Measurements from ENCODE around the gene PSPC1. TPM values are rescaled to one million over a fixed set of nuclear protein-coding genes. Genes with fewer than 3 reads are reported as not detected.

Gene PSPC1
- total RNA-seq, 2 donors from 2014 or later: 24.6 to 28.3 TPM

GRCh38 chr13:19767966-19768365, 14.8 kb downstream of the PSPC1 start:
- TF ChIP-seq CTCF (IDR thresholded peaks at IDR 0.05): no peak
- Histone ChIP-seq H3K36me3 (peaks cover 28% of the 10 kb centered on the region), H3K27me3 (no peaks in the 10 kb centered on the region), H3K9me3 (no peaks in the 10 kb centered on the region), H3K4me3 (no peak overlapping the region), H3K4me1 (peaks cover 0 to 6% of the 10 kb centered on the region in 2 donors), H3K27ac (no peak overlapping the region)
- no peak for DNase-seq (ENCODE audit: low spot score)

GRCh38 chr13:19766591-19766990, 16.2 kb downstream of the PSPC1 start:
- no peaks in the 10 kb centered on the region for H3K27me3 ChIP-seq
- no peak for TF ChIP-seq CTCF (IDR thresholded peaks at IDR 0.05)
- H3K27ac ChIP-seq: no peak overlapping the region
- peaks cover 20% of the 10 kb centered on the region for H3K36me3 ChIP-seq
- peaks cover 0 to 11% of the 10 kb centered on the region in 2 donors for H3K4me1 ChIP-seq
- no peak overlapping the region for H3K4me3 ChIP-seq
- DNase-seq (ENCODE audit: low spot score): no peak
- no peaks in the 10 kb centered on the region for H3K9me3 ChIP-seq

DNA sequence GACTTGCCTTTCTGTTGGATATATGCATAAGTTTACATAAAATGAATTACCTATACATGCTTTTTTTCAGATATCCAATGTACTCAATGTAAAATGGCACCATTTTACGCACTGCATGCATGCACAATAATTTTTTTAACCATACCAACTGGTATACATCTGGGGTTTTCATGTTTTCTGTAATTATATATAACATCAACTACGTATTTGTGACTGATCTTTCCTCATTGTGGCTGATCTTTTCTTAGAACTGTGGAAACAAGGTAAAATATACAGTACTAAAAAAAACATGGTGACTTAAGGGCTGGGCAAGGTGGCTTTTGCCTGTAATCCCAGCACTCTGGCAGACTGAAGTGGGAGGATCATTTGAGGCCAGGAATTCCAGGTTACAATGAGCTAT, 18.5 kb downstream of the PSPC1 start:
- no peak for DNase-seq (ENCODE audit: low spot score)
- Histone ChIP-seq H3K27me3 (no peaks in the 10 kb centered on the region), H3K27ac (no peak overlapping the region), H3K4me3 (no peak overlapping the region), H3K4me1 (peaks cover 0 to 11% of the 10 kb centered on the region in 2 donors), H3K9me3 (no peaks in the 10 kb centered on the region), H3K36me3 (peaks cover 5% of the 10 kb centered on the region)
- no peak for TF ChIP-seq CTCF (IDR thresholded peaks at IDR 0.05)

DNA sequence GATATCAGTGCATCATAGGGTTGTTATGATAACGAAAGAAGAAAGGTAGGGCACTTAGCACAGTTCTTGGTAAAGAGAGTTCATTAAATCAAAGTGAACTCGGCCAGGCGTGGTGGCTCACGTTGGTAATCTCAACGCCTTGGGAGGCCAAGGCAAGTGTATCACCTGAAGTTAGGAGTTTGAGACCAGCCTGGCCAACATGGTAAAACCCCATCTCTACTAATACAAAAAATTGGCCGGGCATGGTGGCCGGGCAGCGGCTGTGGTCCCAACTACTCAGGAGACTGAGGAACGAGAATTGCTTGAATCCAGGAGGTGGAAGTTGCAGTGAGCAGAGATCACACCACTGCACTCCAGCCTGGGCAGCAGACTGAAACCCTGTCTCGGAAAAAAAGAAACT, 19.1 kb downstream of the PSPC1 start:
- H3K9me3 ChIP-seq: no peaks in the 10 kb centered on the region
- DNase-seq (ENCODE audit: low spot score): no peak
- H3K4me1 ChIP-seq: peaks cover 0 to 11% of the 10 kb centered on the region in 2 donors
- H3K27ac ChIP-seq: no peak overlapping the region
- H3K4me3 ChIP-seq: no peak overlapping the region
- peaks cover 5% of the 10 kb centered on the region for H3K36me3 ChIP-seq
- TF ChIP-seq CTCF (IDR thresholded peaks at IDR 0.05): no peak
- no peaks in the 10 kb centered on the region for H3K27me3 ChIP-seq

GRCh38 chr13:19759669-19760068, 23.1 kb downstream of the PSPC1 start:
- H3K9me3 ChIP-seq: no peaks in the 10 kb centered on the region
- no peak overlapping the region for H3K4me3 ChIP-seq
- H3K4me1 ChIP-seq: peaks cover 0 to 4% of the 10 kb centered on the region in 2 donors
- H3K27me3 ChIP-seq: no peaks in the 10 kb centered on the region
- H3K27ac ChIP-seq: no peak overlapping the region
- H3K36me3 ChIP-seq: peaks cover 17% of the 10 kb centered on the region
- DNase-seq (ENCODE audit: low spot score): no peak
- TF ChIP-seq CTCF (IDR thresholded peaks at IDR 0.05): no peak

- no peak for TF ChIP-seq CTCF (IDR thresholded peaks at IDR 0.05)
- H3K27me3 ChIP-seq: no peaks in the 10 kb centered on the region
- no peak for DNase-seq (ENCODE audit: low spot score)
- H3K4me1 ChIP-seq: no peaks in the 10 kb centered on the region
- H3K4me3 ChIP-seq: no peak overlapping the region
- H3K36me3 ChIP-seq: peaks cover 24% of the 10 kb centered on the region
- H3K27ac ChIP-seq: no peak overlapping the region
- no peaks in the 10 kb centered on the region for H3K9me3 ChIP-seq
These were observed 40.1 kb downstream of the PSPC1 start for GRCh38 chr13:19742643-19743042.
